Stomach (tissue), 9 donors: ENCODE results near the gene SPATC1L. TPM values are rescaled to one million over a fixed set of nuclear protein-coding genes. Genes with fewer than 3 reads are reported as not detected.

Experiments
- DNase-seq, 2 donors: peaks; one replicate each; pipeline versions ENCODE4 v3.0.0 to v3.0.0-alpha.2; 2013 to 2019
- H3K27ac ChIP-seq, 5 donors: fragments of 200-600 bp in 4 of 5; sonication (generic) in 4 of 5; one replicate each; pipeline ENCODE4 v1.5.1; 2013 to 2019; ENCODE audit warnings: mild to moderate bottlenecking in 1 of 5, moderate library complexity in 1 of 5
- H3K27me3 ChIP-seq, 3 donors: fragments of 200-600 bp; sonication (generic); one replicate each; pipeline ENCODE4 v1.5.1; 2017 to 2019; ENCODE audit warnings: mixed run types in 1 of 3
- H3K36me3 ChIP-seq, 4 donors: fragments of 200-600 bp; sonication (generic); 1 replicate in 3 of 4; 2 replicates in 1 of 4; pipeline ENCODE4 v1.5.1; 2016 to 2019
- H3K4me1 ChIP-seq, 4 donors: fragments of 200-600 bp; sonication (generic); one replicate each; pipeline ENCODE4 v1.5.1; 2016 to 2019
- H3K4me3 ChIP-seq, 4 donors: fragments of 200-600 bp; sonication (generic) in 3 of 4; one replicate each; pipeline ENCODE4 v1.5.1; 2016 to 2019; ENCODE audit warnings: mild to moderate bottlenecking in 1 of 4
- H3K9me3 ChIP-seq, 4 donors: fragments of 200-600 bp; sonication (generic); one replicate each; pipeline ENCODE4 v1.5.1; 2016 to 2019
- EP300 ChIP-seq: sonication (generic); formaldehyde crosslinking; IDR thresholded peaks from one replicate; pipeline ENCODE4 v1.6.1; 2017; ENCODE audit warnings: antibody characterized with exemption
- POLR2A ChIP-seq, 4 donors: fragments of 450-650 bp; IDR thresholded peaks; one replicate each; pipeline ENCODE4 v1.6.1; 2016; ENCODE audit warnings: antibody characterized with exemption in 4 of 4, control low read depth in 2 of 4, mild to moderate bottlenecking in 1 of 4, moderate library complexity in 1 of 4
- POLR2AphosphoS5 ChIP-seq, 3 donors: sonication (generic); formaldehyde crosslinking; IDR thresholded peaks; one replicate each; pipeline ENCODE4 v1.6.1; 2016; ENCODE audit warnings: antibody characterized with exemption in 3 of 3
- WGBS, 5 donors: extraction: QIAGEN DNeasy Blood & Tissue Kit in 3 of 5; methylation state at CpG; one replicate each; pipeline versions ENCODE4 v1.1.5 to v1.1.7; 2013 to 2018; 5-methylcytosine and 5-hydroxymethylcytosine counted together
- intact Hi-C: fragments of 100-400 bp; cut with DNase I; formaldehyde crosslinking; loops from one replicate; pipeline ENCODE4 v1.15.1; 2023; ENCODE audit warnings: low total_unique reads
- polyA plus RNA-seq, 3 donors: library from polyadenylated mRNA; stranded (reverse); fragments of 200-250 nt; gene quantifications; one replicate each; pipeline ENCODE4 v1.2.3, GENCODE V29; 2013
- total RNA-seq, 5 donors: library from RNA; depleted of rRNA; stranded (reverse); fragments of >200 nt; gene quantifications; one replicate each; pipeline versions ENCODE4 v1.1.0 to v1.2.3, GENCODE V29; 2014 to 2016
- TF ChIP-seq, protein P1 (sequence below), 7 experiments: fragments of 450-650 bp in 4 of 7; fragments of 200-600 bp in 3 of 7; sonication (generic) in 3 of 7; IDR thresholded peaks; one replicate each; pipeline ENCODE4 v1.5.1; 2016 to 2019; ENCODE audit warnings: antibody characterized with exemption in 7 of 7, control low read depth in 2 of 7, mild to moderate bottlenecking in 1 of 7
- donor health status: healthy with polysubstance abuse.
- donor health status: Bipolar disorder and iron deficiency.
- donor health status: healthy.

SPATC1L gene
- total and polyA plus RNA-seq, 8 donors, result 0.72 to 26.4 (median 12.5) TPM; not detected in 1

DNA sequence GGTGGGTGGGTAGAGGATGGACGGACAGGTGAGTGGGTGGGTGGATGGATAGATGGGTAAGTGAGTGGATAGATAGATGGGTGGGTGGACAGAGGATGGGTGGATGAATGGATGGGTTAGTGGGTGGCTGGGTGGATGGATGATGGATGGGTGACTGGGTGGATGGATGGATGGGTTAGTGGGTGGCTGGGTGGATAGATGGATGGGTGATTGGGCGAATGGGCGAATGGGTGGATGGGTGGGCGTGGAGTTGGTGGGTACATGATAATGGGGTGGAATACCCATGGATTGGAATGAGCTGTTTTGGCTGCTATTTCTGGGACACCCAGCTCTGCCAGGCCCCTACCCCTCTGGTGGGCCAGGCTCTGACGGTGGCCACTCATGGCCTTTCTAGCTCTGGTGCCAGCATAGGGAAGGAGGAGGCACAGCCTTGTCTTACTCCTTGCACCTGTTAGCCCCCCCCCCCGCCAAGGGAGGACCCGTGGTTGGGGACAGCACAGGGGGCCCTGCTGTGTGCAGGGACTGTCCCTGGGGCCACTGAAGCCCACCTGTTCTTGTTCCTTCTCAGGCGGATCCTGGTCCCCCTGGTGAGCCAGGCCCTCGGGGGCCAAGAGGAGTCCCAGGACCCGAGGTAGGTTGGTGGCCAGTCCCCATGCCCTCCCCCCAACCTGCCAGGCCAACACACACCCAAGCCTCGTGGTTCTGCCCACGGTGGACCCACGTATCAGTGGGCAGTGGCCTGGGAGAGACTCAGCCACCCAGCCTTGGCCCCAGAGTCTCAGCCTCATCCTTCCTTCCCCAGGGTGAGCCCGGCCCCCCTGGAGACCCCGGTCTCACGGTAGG is 60.0 kb downstream of the SPATC1L start:
- H3K27ac ChIP-seq, result peak overlapping the region in 2 of 5 donors; percentile 3 to 24

GRCh38 chr21:46122758-46123683 is 61.2 kb downstream of the SPATC1L start:
- H3K9me3 ChIP-seq, result no peaks in the 10 kb centered on the region
- intact Hi-C loops, result loop anchor here (10.0 kb wide), 1 partner anchor 128 kb away; no protein-coding TSS in a partner anchor
- TF ChIP-seq POLR2AphosphoS5 (IDR thresholded peaks at IDR 0.05) (no peak), EP300 (no peak), POLR2A (IDR thresholded peaks at IDR 0.05) (no peak)
- TF ChIP-seq, protein P1, sequence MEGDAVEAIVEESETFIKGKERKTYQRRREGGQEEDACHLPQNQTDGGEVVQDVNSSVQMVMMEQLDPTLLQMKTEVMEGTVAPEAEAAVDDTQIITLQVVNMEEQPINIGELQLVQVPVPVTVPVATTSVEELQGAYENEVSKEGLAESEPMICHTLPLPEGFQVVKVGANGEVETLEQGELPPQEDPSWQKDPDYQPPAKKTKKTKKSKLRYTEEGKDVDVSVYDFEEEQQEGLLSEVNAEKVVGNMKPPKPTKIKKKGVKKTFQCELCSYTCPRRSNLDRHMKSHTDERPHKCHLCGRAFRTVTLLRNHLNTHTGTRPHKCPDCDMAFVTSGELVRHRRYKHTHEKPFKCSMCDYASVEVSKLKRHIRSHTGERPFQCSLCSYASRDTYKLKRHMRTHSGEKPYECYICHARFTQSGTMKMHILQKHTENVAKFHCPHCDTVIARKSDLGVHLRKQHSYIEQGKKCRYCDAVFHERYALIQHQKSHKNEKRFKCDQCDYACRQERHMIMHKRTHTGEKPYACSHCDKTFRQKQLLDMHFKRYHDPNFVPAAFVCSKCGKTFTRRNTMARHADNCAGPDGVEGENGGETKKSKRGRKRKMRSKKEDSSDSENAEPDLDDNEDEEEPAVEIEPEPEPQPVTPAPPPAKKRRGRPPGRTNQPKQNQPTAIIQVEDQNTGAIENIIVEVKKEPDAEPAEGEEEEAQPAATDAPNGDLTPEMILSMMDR (IDR thresholded peaks at IDR 0.05), result peak in 1 of 7 experiments; percentile 4
- WGBS, 5 donors, result 78 to 88% (median 81%) methylated on average over 10 to 12 of the region's 12 CpGs
- H3K27me3 ChIP-seq, result no peaks in the 10 kb centered on the region
- no peaks in the 10 kb centered on the region for H3K4me1 ChIP-seq
- H3K27ac ChIP-seq, result peak overlapping the region in 3 of 5 donors; percentile 4 to 29 (median 7)
- H3K36me3 ChIP-seq, result peaks cover 59 to 99% (median 89%) of the 10 kb centered on the region in 4 donors
- DNase-seq, result no peak
- no peak overlapping the region for H3K4me3 ChIP-seq

More for the DNA sequence above, 60.0 kb downstream of the SPATC1L start:
- 88 to 92% (median 91%) methylated on average over 10 to 16 of the region's 16 CpGs for WGBS, 5 donors
- intact Hi-C loops, result loop anchor here (10.0 kb wide), 1 partner anchor 130 kb away; no protein-coding TSS in a partner anchor
- Histone ChIP-seq H3K27me3 (no peaks in the 10 kb centered on the region), H3K4me3 (no peak overlapping the region), H3K9me3 (no peaks in the 10 kb centered on the region), H3K4me1 (no peaks in the 10 kb centered on the region), H3K36me3 (peaks cover 47 to 97% (median 85%) of the 10 kb centered on the region in 4 donors)
- DNase-seq, result peak in 1 of 2 donors; percentile 21
- TF ChIP-seq POLR2A (IDR thresholded peaks at IDR 0.05) (no peak), POLR2AphosphoS5 (IDR thresholded peaks at IDR 0.05) (no peak), EP300 (no peak)
- TF ChIP-seq, protein P1 (IDR thresholded peaks at IDR 0.05), result no peak

- Histone ChIP-seq H3K9me3 (no peaks in the 10 kb centered on the region), H3K4me3 (no peak overlapping the region), H3K36me3 (peaks cover 65 to 99% (median 90%) of the 10 kb centered on the region in 4 donors), H3K4me1 (no peaks in the 10 kb centered on the region), H3K27me3 (no peaks in the 10 kb centered on the region), H3K27ac (peak overlapping the region in 3 of 5 donors; percentile 4 to 29 (median 7))
- no peak for TF ChIP-seq EP300
- no peak for TF ChIP-seq POLR2AphosphoS5 (IDR thresholded peaks at IDR 0.05)
- no peak for TF ChIP-seq POLR2A (IDR thresholded peaks at IDR 0.05)
- TF ChIP-seq, protein P1 (IDR thresholded peaks at IDR 0.05), result no peak
- peak in 1 of 2 donors; percentile 24 for DNase-seq
- WGBS, 5 donors, result 54 to 63% (median 60%) methylated on average over 11 to 12 of the region's 12 CpGs
- intact Hi-C loops, result loop anchor here (10.0 kb wide), 1 partner anchor 127 kb away; no protein-coding TSS in a partner anchor
These were observed 62.0 kb downstream of the SPATC1L start for GRCh38 chr21:46122237-46122671.
